ENCODE data around the gene CCR1.

- no peak for TF ChIP-seq POLR2AphosphoS5 (IDR thresholded peaks at IDR 0.05; ENCODE audit: low read depth, low read length)
- TF ChIP-seq POLR2A (IDR thresholded peaks at IDR 0.05; ENCODE audit: low read depth, low read length), result no peak
Observed at GRCh38 chr3:46221391-46221790, 13.3 kb upstream of the CCR1 start.

Data from GM12891 (cell line).